GM12872 (cell line): ENCODE results near the gene ASPHD2.

Experiments used
- CTCF ChIP-seq: IDR thresholded peaks from 3 replicates; pipeline ENCODE4 v1.5.1; 2011; ENCODE audit warnings: low read depth, mild to moderate bottlenecking, low read length, moderate library complexity; ENCODE audit not compliant: insufficient read depth

Gene ASPHD2

GRCh38 chr22:26391623-26392022, 37.4 kb upstream of the ASPHD2 start:
- TF ChIP-seq CTCF: no peak

GRCh38 chr22:26393929-26394328, 35.1 kb upstream of the ASPHD2 start:
- TF ChIP-seq CTCF: peak; percentile 49

- TF ChIP-seq CTCF: no peak
Observed at GRCh38 chr22:26394777-26395176, 34.3 kb upstream of the ASPHD2 start.

GRCh38 chr22:26395926-26396325, 33.1 kb upstream of the ASPHD2 start:
- no peak for TF ChIP-seq CTCF

GRCh38 chr22:26398741-26399153, 30.3 kb upstream of the ASPHD2 start:
- peak; percentile 71 for TF ChIP-seq CTCF

- TF ChIP-seq CTCF: no peak
Observed at GRCh38 chr22:26399289-26399688, 29.8 kb upstream of the ASPHD2 start.

GRCh38 chr22:26401726-26402125, 27.3 kb upstream of the ASPHD2 start:
- TF ChIP-seq CTCF: no peak
